Ovary (tissue), 3 donors: ENCODE data around the gene CPE.

ENCODE experiments used
- EP300 ChIP-seq: sonication (generic); formaldehyde crosslinking; IDR thresholded peaks from one replicate; pipeline ENCODE4 v1.6.1; 2017; ENCODE audit warnings: antibody characterized with exemption
- POLR2A ChIP-seq: fragments of 450-650 bp; IDR thresholded peaks from one replicate; pipeline ENCODE4 v1.6.1; 2017; ENCODE audit warnings: antibody characterized with exemption, mild to moderate bottlenecking, moderate library complexity
- TF ChIP-seq, protein P1 (sequence below), 3 donors: fragments of 450-650 bp in 2 of 3; fragments of 200-600 bp in 1 of 3; IDR thresholded peaks; one replicate each; pipeline versions ENCODE4 v1.5.1 to v1.8.0; 2016 to 2022; ENCODE audit warnings: antibody characterized with exemption in 3 of 3, mild to moderate bottlenecking in 1 of 3
- donor health status: DM: no; HTN: no; CAD: no.

- TF ChIP-seq, protein P1, sequence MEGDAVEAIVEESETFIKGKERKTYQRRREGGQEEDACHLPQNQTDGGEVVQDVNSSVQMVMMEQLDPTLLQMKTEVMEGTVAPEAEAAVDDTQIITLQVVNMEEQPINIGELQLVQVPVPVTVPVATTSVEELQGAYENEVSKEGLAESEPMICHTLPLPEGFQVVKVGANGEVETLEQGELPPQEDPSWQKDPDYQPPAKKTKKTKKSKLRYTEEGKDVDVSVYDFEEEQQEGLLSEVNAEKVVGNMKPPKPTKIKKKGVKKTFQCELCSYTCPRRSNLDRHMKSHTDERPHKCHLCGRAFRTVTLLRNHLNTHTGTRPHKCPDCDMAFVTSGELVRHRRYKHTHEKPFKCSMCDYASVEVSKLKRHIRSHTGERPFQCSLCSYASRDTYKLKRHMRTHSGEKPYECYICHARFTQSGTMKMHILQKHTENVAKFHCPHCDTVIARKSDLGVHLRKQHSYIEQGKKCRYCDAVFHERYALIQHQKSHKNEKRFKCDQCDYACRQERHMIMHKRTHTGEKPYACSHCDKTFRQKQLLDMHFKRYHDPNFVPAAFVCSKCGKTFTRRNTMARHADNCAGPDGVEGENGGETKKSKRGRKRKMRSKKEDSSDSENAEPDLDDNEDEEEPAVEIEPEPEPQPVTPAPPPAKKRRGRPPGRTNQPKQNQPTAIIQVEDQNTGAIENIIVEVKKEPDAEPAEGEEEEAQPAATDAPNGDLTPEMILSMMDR (IDR thresholded peaks at IDR 0.05): no peak
- no peak for TF ChIP-seq EP300
- no peak for TF ChIP-seq POLR2A
These were observed 82.5 kb downstream of the CPE start for GRCh38 chr4:165461159-165461821.
